ENCODE data around the gene AP3M1.

DNA sequence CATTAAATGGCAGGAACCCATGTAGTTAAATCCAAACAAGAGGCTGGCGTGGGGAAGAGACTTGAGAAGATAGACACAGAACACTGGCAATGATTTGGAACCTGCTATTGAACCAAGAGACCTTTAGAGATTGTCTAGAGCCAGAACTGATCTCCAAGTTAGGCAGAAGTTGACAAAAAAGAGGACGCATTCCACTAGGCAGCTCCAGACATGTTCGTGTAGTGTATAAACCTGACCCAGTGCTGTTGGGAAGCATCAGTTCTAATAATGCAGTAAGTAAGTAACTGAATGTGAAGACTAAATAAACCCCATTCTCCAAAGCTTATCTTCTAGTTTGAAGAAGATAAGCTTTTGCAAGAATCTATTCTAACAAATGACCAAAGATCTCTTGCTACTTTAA lies 50.8 kb downstream of the AP3M1 start:
- no peak for TF ChIP-seq POLR2AphosphoS5 (IDR thresholded peaks at IDR 0.05; ENCODE audit: borderline replicate concordance, low read depth, low read length)
- no peak for TF ChIP-seq EZH2 (IDR thresholded peaks at IDR 0.05)
- no peak for TF ChIP-seq FOXP2 (optimal IDR thresholded peaks at IDR 0.05; ENCODE audit: control extremely low read depth, extremely low read length, insufficient read depth)

All from SK-N-MC (cell line).